ENCODE data around the gene UQCC2.

DNA sequence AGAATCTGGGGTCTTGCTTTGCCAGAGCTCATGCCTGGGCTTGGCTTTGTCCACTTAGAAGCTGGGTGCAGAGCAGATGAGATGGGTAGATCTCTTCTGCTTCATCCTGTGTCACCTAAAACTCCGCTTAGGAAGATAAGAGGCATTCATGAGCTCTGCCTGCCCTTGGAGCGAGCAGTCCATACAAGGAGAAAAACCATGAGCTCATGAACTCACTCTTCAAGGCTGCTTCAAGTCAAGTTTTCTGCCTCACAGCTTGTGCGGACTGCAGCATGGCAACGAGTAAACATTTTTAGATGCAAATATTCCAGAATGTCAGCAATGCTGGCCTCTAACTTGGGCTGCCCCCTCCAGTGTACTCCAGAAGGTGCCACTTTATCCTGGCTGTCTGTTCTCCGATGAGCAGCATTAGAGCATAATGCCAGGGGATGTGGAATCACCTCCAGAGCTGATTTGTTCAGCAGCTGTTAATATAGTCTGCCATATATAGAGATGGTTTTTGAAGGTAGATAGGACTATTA is 10.7 kb upstream of the UQCC2 start:
- TF ChIP-seq POLR2A (IDR thresholded peaks at IDR 0.05) = no peak
- TF ChIP-seq, protein P1, sequence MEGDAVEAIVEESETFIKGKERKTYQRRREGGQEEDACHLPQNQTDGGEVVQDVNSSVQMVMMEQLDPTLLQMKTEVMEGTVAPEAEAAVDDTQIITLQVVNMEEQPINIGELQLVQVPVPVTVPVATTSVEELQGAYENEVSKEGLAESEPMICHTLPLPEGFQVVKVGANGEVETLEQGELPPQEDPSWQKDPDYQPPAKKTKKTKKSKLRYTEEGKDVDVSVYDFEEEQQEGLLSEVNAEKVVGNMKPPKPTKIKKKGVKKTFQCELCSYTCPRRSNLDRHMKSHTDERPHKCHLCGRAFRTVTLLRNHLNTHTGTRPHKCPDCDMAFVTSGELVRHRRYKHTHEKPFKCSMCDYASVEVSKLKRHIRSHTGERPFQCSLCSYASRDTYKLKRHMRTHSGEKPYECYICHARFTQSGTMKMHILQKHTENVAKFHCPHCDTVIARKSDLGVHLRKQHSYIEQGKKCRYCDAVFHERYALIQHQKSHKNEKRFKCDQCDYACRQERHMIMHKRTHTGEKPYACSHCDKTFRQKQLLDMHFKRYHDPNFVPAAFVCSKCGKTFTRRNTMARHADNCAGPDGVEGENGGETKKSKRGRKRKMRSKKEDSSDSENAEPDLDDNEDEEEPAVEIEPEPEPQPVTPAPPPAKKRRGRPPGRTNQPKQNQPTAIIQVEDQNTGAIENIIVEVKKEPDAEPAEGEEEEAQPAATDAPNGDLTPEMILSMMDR (IDR thresholded peaks at IDR 0.05) = no peak
